HG03139 (cell line): ENCODE measurements around the gene RYR3.

Experiments used
- ATAC-seq: cut with Tn5 transposase; IDR thresholded peaks from one replicate; pipeline ENCODE4 v1.9.1; 2021; ENCODE audit not compliant: unreplicated experiment

The RYR3 gene

GRCh38 chr15:33317896-33318295 lies 7.1 kb downstream of the RYR3 start:
- no peak for ATAC-seq

- no peak for ATAC-seq
Observed at GRCh38 chr15:33320017-33320416, 9.2 kb downstream of the RYR3 start.

GRCh38 chr15:33322091-33322490 lies 11.3 kb downstream of the RYR3 start:
- no peak for ATAC-seq

- ATAC-seq = no peak
Observed at GRCh38 chr15:33324609-33325008, 13.8 kb downstream of the RYR3 start.

GRCh38 chr15:33326908-33327307 lies 16.1 kb downstream of the RYR3 start:
- no peak for ATAC-seq

GRCh38 chr15:33328106-33328505 lies 17.3 kb downstream of the RYR3 start:
- no peak for ATAC-seq

- ATAC-seq = no peak
Observed at GRCh38 chr15:33329457-33329856, 18.7 kb downstream of the RYR3 start.

- ATAC-seq = no peak
Observed at GRCh38 chr15:33330931-33331330, 20.2 kb downstream of the RYR3 start.

GRCh38 chr15:33341953-33342352 lies 31.2 kb downstream of the RYR3 start:
- no peak for ATAC-seq

- no peak for ATAC-seq
Observed at GRCh38 chr15:33343275-33343674, 32.5 kb downstream of the RYR3 start.

- no peak for ATAC-seq
Observed at GRCh38 chr15:33344111-33344510, 33.3 kb downstream of the RYR3 start.

GRCh38 chr15:33344530-33344929 lies 33.8 kb downstream of the RYR3 start:
- ATAC-seq = no peak

GRCh38 chr15:33354411-33354810 lies 43.6 kb downstream of the RYR3 start:
- ATAC-seq = no peak

- ATAC-seq = no peak
Observed at GRCh38 chr15:33357845-33358244, 47.1 kb downstream of the RYR3 start.

- ATAC-seq = no peak
Observed at GRCh38 chr15:33358306-33358705, 47.5 kb downstream of the RYR3 start.

- no peak for ATAC-seq
Observed at GRCh38 chr15:33360886-33361285, 50.1 kb downstream of the RYR3 start.

GRCh38 chr15:33369941-33370622 lies 59.3 kb downstream of the RYR3 start:
- no peak for ATAC-seq

- ATAC-seq = no peak
Observed at GRCh38 chr15:33370623-33371020, 59.9 kb downstream of the RYR3 start.

- no peak for ATAC-seq
Observed at GRCh38 chr15:33371159-33371558, 60.4 kb downstream of the RYR3 start.

- no peak for ATAC-seq
Observed at GRCh38 chr15:33374226-33374914, 63.6 kb downstream of the RYR3 start.

GRCh38 chr15:33375236-33375635 lies 64.5 kb downstream of the RYR3 start:
- no peak for ATAC-seq

GRCh38 chr15:33377204-33377603 lies 66.4 kb downstream of the RYR3 start:
- ATAC-seq = no peak
